Measurements from ENCODE around the gene EIF5A2.

DNA sequence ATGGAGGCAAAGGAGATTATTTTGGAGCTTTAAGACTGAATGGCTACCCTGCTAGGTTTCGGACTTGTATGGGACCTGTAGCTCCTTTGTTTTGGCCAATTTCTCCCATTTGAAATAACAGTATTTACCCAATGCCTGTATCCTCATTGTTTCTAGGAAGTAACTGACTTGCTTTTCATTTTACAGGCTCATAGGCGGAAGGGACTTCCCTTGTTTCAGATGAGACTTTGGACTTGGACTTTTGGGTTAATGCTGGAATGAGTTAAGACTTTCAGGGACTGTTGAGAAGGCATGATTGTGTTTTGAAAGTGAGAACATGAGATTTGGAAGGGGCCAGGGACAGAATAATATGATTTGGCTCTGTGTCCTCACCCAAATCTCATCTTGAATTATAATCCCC, 10.5 kb downstream of the EIF5A2 start:
- TF ChIP-seq CTCF (IDR thresholded peaks at IDR 0.05; ENCODE audit: low read depth, low read length) (no peak), POLR2A (IDR thresholded peaks at IDR 0.05; ENCODE audit: extremely low read depth, insufficient read length) (no peak)
